SKM-1 (cell line): ENCODE measurements around the gene MANBA.
"Not testable (repeated sequence)": the region's sequence is repeated elsewhere in the genome, so short reads cannot be mapped to it uniquely, and the experiment has no call there.

Experiments used
- DNase-seq: peaks from one replicate; lab custom pipeline; 2025; ENCODE audit not compliant: unreplicated experiment; lab: John Stamatoyannopoulos, UW

MANBA gene

GRCh38 chr4:102625232-102625930 is 135.4 kb downstream of the MANBA start:
- DNase-seq = peak; percentile 33

- DNase-seq = no peak
These were observed 136.3 kb downstream of the MANBA start for GRCh38 chr4:102624505-102624904.

- DNase-seq = no peak
These were observed 137.1 kb downstream of the MANBA start for GRCh38 chr4:102623622-102624021.

- DNase-seq = no peak
These were observed 139.9 kb downstream of the MANBA start for GRCh38 chr4:102620697-102621497.

- DNase-seq = not testable (repeated sequence)
These were observed 140.8 kb downstream of the MANBA start for GRCh38 chr4:102619776-102620631.

GRCh38 chr4:102619021-102619420 is 141.7 kb downstream of the MANBA start:
- DNase-seq = not testable (repeated sequence)

- DNase-seq = no peak
These were observed 144.1 kb downstream of the MANBA start for GRCh38 chr4:102616636-102617035.

- DNase-seq = no peak
These were observed 146.0 kb downstream of the MANBA start for GRCh38 chr4:102614801-102615200.

GRCh38 chr4:102612824-102613366 is 147.9 kb downstream of the MANBA start:
- no peak for DNase-seq

GRCh38 chr4:102612210-102612609 is 148.6 kb downstream of the MANBA start:
- DNase-seq = no peak

- no peak for DNase-seq
These were observed 150.3 kb downstream of the MANBA start for GRCh38 chr4:102610476-102610875.

GRCh38 chr4:102610007-102610406 is 150.8 kb downstream of the MANBA start:
- DNase-seq = no peak

GRCh38 chr4:102608190-102608589 is 152.6 kb downstream of the MANBA start:
- no peak for DNase-seq

- DNase-seq = no peak
These were observed 153.8 kb downstream of the MANBA start for GRCh38 chr4:102606846-102607450.

- no peak for DNase-seq
These were observed 154.5 kb downstream of the MANBA start for GRCh38 chr4:102606261-102606660.

GRCh38 chr4:102604222-102604940 is 156.4 kb downstream of the MANBA start:
- no peak for DNase-seq

- no peak for DNase-seq
These were observed 159.1 kb downstream of the MANBA start for GRCh38 chr4:102601586-102602227.

- DNase-seq = no peak
These were observed 160.1 kb downstream of the MANBA start for GRCh38 chr4:102600689-102601088.

- no peak for DNase-seq
These were observed 160.9 kb downstream of the MANBA start for GRCh38 chr4:102599886-102600285.

GRCh38 chr4:102599455-102599854 is 161.3 kb downstream of the MANBA start:
- no peak for DNase-seq
